Measurements from ENCODE around the gene HNRNPAB. TPM values are rescaled to one million over a fixed set of nuclear protein-coding genes. Genes with fewer than 3 reads are reported as not detected.

The HNRNPAB gene
- total and polyA plus RNA-seq, 9 of the 15 experiments (the other 6 are each of a cell fraction or from before 2014, with no cell fraction given): 34.6 to 425 (median 236) TPM

GRCh38 chr5:178236679-178237078 is 32.3 kb downstream of the HNRNPAB start (continued):
- TF ChIP-seq CGGBP1 (CRISPR knock-in tag; IDR thresholded peaks at IDR 0.05): no peak
- no peak for TF ChIP-seq XRCC3 (IDR thresholded peaks at IDR 0.05)
- no peak for TF ChIP-seq ELF2 (CRISPR knock-in tag; IDR thresholded peaks at IDR 0.05)
- no peak for TF ChIP-seq GTF2B (IDR thresholded peaks at IDR 0.05; ENCODE audit: extremely low read depth, insufficient read length)
- no peak for TF ChIP-seq ZNF695 (CRISPR knock-in tag; IDR thresholded peaks at IDR 0.05)
- no peak for TF ChIP-seq POU5F1 (IDR thresholded peaks at IDR 0.05; ENCODE audit: borderline replicate concordance, low read depth, low read length, partially characterized antibody)
- no peak for TF ChIP-seq GTF2E2 (tag; IDR thresholded peaks at IDR 0.05)
- TF ChIP-seq HNRNPK (IDR thresholded peaks at IDR 0.05; ENCODE audit: low read depth, low read length, poor library complexity, severe bottlenecking): no peak
- TF ChIP-seq IRF9 (tag; IDR thresholded peaks at IDR 0.05): no peak
- TF ChIP-seq MLLT1 (IDR thresholded peaks at IDR 0.05): no peak
- TF ChIP-seq MGA (IDR thresholded peaks at IDR 0.05): peak; percentile 81
- no peak for TF ChIP-seq ZNF583 (CRISPR knock-in tag; IDR thresholded peaks at IDR 0.05)

Data from K562 (cell line).